NB4 (cell line): ENCODE results near the gene MICOS13.
"Not testable (repeated sequence)": the region's sequence is repeated elsewhere in the genome, so short reads cannot be mapped to it uniquely, and the experiment has no call there.

Source experiments
- DNase-seq: peaks from one replicate; pipeline ENCODE4 v3.0.0; 2010; ENCODE audit warnings: low read depth
- H3K4me3 ChIP-seq: one replicate; pipeline ENCODE4 v1.5.1; 2011; ENCODE audit warnings: mild to moderate bottlenecking, low read depth, low read length, moderate library complexity
- CTCF ChIP-seq: IDR thresholded peaks from one replicate; pipeline ENCODE4 v1.5.1; 2012; ENCODE audit warnings: low read depth, low read length
- MAX ChIP-seq: IDR thresholded peaks from 2 replicates; pipeline ENCODE4 v1.6.1; 2011; ENCODE audit warnings: low read depth, low read length
- MYC ChIP-seq: IDR thresholded peaks from 2 replicates; pipeline ENCODE4 v1.6.1; 2011; ENCODE audit warnings: low read depth, low read length
- POLR2A ChIP-seq: IDR thresholded peaks from 2 replicates; pipeline ENCODE4 v1.6.1; 2011; ENCODE audit warnings: mild to moderate bottlenecking; ENCODE audit not compliant: insufficient read length; ENCODE audit errors: extremely low read depth

The MICOS13 gene

GRCh38 chr19:5711025-5711424 lies 30.7 kb upstream of the MICOS13 start:
- TF ChIP-seq MAX (no peak), CTCF (no peak), POLR2A (no peak), MYC (no peak)
- no peak overlapping the region for H3K4me3 ChIP-seq
- DNase-seq: no peak

- H3K4me3 ChIP-seq: no peak overlapping the region
- no peak for DNase-seq
- no peak for TF ChIP-seq POLR2A
- TF ChIP-seq MYC: no peak
- no peak for TF ChIP-seq MAX
- TF ChIP-seq CTCF: no peak
These were observed 27.6 kb upstream of the MICOS13 start for GRCh38 chr19:5707576-5708575.

GRCh38 chr19:5706876-5707573 lies 26.7 kb upstream of the MICOS13 start:
- TF ChIP-seq CTCF (no peak), POLR2A (no peak), MAX (no peak), MYC (no peak)
- no peak overlapping the region for H3K4me3 ChIP-seq
- no peak for DNase-seq

GRCh38 chr19:5705552-5705951 lies 25.2 kb upstream of the MICOS13 start:
- H3K4me3 ChIP-seq: no peak overlapping the region
- TF ChIP-seq POLR2A (no peak), MYC (no peak), CTCF (no peak), MAX (no peak)
- no peak for DNase-seq

GRCh38 chr19:5703819-5704818 lies 23.8 kb upstream of the MICOS13 start:
- DNase-seq: no peak
- H3K4me3 ChIP-seq: no peak overlapping the region
- TF ChIP-seq MAX (no peak), CTCF (no peak), POLR2A (no peak)

GRCh38 chr19:5702053-5702410 lies 21.7 kb upstream of the MICOS13 start:
- not testable (repeated sequence) for DNase-seq, H3K4me3 ChIP-seq
